ENCODE data around the gene CYP2C19.
A peak's percentile ranks its signal among the peaks of the same experiment; 100 is the strongest.
"Not testable (repeated sequence)": the region's sequence is repeated elsewhere in the genome, so short reads cannot be mapped to it uniquely, and the experiment has no call there.

CYP2C19 gene

GRCh38 chr10:94760586-94761178, 1.8 kb upstream of the CYP2C19 start:
- no peak overlapping the region for H3K4me3 ChIP-seq
- no peak overlapping the region for H3K27ac ChIP-seq
- no peak for TF ChIP-seq CTCF (IDR thresholded peaks at IDR 0.05)
- DNase-seq (ENCODE audit: low spot score) = no peak

DNA sequence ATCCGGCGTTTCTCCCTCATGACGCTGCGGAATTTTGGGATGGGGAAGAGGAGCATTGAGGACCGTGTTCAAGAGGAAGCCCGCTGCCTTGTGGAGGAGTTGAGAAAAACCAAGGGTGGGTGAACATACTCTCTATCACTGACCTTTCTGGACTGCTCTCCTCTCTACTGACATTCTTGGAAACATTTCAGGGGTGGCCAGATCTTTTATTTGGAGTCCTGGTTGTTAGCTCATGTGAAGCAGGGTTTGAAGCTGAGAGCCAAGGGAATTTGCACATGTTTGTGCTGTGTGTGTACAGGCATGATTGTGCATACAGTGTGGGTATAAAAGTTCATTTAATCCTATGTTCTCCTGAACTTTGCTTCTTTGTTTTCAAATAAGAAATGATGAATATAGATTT, 12.9 kb downstream of the CYP2C19 start:
- not testable (repeated sequence) for H3K4me3 ChIP-seq; DNase-seq (ENCODE audit: low spot score)

DNA sequence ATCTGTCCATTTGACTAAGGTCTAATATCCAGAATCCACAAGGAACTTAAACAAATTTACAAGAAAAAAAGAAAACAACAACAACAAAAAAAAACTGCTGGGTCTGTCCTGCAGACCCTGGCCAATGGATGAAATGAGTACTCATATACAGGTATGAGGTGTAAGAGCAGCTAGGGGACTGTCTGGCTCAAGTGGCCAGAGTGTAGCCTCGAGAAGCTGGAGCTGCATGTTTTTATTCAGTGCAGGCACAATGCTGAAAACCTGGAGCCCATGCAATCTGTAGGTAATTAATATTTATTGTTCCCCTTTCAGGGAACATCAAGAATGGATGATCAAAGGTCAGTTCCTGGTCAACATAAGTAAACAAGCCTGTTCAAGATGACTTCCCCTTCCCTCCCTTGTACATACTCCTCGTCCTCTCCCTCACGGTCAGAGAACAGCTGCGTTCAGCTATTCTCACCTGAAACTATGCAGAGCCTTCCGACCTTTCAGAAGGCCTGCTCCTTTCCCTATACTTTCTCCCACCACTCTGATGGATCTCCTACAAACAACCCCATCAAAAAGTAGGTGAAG, 15.5 kb downstream of the CYP2C19 start:
- no peak overlapping the region for H3K27ac ChIP-seq
- no peak overlapping the region for H3K4me3 ChIP-seq
- no peak for TF ChIP-seq CTCF (IDR thresholded peaks at IDR 0.05)
- no peak for DNase-seq (ENCODE audit: low spot score)

More for the DNA sequence above, 12.9 kb downstream of the CYP2C19 start:
- H3K27ac ChIP-seq = not testable (repeated sequence)

DNA sequence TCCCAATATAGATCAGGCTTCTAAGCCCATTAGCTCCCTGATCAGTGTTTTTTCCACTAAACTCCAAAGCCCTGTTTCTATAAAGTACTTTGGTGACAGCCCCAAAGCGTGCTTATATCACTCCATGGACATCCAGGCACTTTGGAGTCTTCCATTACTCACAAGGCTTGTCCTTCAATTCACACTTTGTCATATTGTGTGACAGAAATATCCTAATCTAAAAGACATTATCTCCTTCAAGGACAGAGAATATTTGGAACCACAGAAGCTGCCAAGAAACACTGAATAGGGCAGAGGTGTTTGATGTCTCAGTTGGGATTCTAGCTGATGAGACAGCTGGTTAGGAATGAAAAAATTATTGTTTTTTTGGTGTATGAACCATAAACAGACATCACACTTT, 18.4 kb downstream of the CYP2C19 start:
- Histone ChIP-seq H3K27ac (no peak overlapping the region), H3K4me3 (no peak overlapping the region)
- no peak for TF ChIP-seq CTCF (IDR thresholded peaks at IDR 0.05)
- DNase-seq (ENCODE audit: low spot score) = no peak

DNA sequence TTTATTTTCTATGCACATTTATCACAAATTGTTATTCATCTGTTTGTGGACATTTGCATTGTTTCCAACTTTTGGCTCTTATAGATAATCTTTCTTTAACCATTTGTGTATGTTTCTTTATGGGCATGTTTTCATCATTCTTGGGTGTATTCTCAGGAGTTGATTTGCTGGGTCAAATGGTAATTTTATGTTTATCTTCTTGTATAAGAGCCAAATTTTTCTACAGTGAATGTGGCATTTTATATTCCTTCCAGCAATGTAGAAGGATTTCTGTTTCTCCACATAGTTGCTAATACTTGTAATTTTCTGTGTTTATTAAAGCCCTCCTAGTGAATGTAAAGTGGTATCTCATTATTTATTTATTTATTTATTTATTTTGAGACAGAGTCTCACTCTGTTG, 21.8 kb downstream of the CYP2C19 start:
- TF ChIP-seq CTCF (IDR thresholded peaks at IDR 0.05) = no peak
- H3K4me3 ChIP-seq = no peak overlapping the region
- no peak overlapping the region for H3K27ac ChIP-seq
- DNase-seq (ENCODE audit: low spot score) = no peak

GRCh38 chr10:94785211-94785610, 22.7 kb downstream of the CYP2C19 start:
- no peak for TF ChIP-seq CTCF (IDR thresholded peaks at IDR 0.05)

GRCh38 chr10:94800551-94800950, 38.1 kb downstream of the CYP2C19 start:
- not testable (repeated sequence) for H3K27ac ChIP-seq, H3K4me3 ChIP-seq
- peak; percentile 60 for DNase-seq (ENCODE audit: low spot score)

More at GRCh38 chr10:94785211-94785610, 22.7 kb downstream of the CYP2C19 start:
- no peak overlapping the region for H3K27ac ChIP-seq
- DNase-seq (ENCODE audit: low spot score) = no peak
- no peak overlapping the region for H3K4me3 ChIP-seq

GRCh38 chr10:94803307-94803706, 40.8 kb downstream of the CYP2C19 start:
- no peak for DNase-seq (ENCODE audit: low spot score)
- TF ChIP-seq CTCF (IDR thresholded peaks at IDR 0.05) = no peak
- H3K27ac ChIP-seq = no peak overlapping the region

GRCh38 chr10:94830025-94830424, 67.5 kb downstream of the CYP2C19 start:
- DNase-seq (ENCODE audit: low spot score); H3K27ac ChIP-seq; H3K4me3 ChIP-seq: not testable (repeated sequence)

More at GRCh38 chr10:94803307-94803706, 40.8 kb downstream of the CYP2C19 start:
- no peak overlapping the region for H3K4me3 ChIP-seq
